HepG2 (cell line): ENCODE results near the gene HDDC2.

ENCODE experiments used
- MATR3 ChIP-seq: sonication (generic); formaldehyde crosslinking; IDR thresholded peaks from 2 replicates; pipeline ENCODE4 v1.4.0; 2020; ENCODE audit warnings: missing genetic modification reagents
- TF ChIP-seq, protein P1 (sequence below): sonication (generic); formaldehyde crosslinking; IDR thresholded peaks from 2 replicates; pipeline ENCODE4 v1.5.0; 2020; ENCODE audit warnings: missing genetic modification reagents

DNA sequence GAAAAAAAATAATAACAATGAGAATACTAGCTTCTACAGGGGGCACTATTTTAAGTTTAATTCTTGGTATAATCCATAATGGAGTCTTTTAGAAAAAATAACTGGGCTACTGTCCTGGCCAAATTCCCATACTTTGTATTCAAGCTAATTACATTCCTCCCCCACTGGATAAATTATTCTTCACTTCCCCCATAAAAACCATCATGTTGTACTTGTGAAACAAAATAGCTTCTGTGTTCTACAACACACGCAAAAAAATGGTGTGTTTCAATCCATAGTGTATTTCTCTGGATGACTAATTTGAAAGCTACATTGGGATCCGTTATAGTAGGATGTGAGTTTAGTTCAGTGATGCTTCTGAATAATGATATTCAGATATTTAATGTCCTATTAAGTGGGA, 21.6 kb upstream of the HDDC2 start:
- TF ChIP-seq MATR3 (CRISPR knock-in tag): no peak
- TF ChIP-seq, protein P1, sequence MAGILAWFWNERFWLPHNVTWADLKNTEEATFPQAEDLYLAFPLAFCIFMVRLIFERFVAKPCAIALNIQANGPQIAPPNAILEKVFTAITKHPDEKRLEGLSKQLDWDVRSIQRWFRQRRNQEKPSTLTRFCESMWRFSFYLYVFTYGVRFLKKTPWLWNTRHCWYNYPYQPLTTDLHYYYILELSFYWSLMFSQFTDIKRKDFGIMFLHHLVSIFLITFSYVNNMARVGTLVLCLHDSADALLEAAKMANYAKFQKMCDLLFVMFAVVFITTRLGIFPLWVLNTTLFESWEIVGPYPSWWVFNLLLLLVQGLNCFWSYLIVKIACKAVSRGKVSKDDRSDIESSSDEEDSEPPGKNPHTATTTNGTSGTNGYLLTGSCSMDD: no peak
